ENCODE results near the gene PKLR. TPM values are rescaled to one million over a fixed set of nuclear protein-coding genes. Genes with fewer than 3 reads are reported as not detected.

PKLR gene
- total and polyA plus RNA-seq, 2 of the 8 experiments (the other 6 are each of a cell fraction or from before 2014, with no cell fraction given) = 2.3 to 7.5 TPM

DNA sequence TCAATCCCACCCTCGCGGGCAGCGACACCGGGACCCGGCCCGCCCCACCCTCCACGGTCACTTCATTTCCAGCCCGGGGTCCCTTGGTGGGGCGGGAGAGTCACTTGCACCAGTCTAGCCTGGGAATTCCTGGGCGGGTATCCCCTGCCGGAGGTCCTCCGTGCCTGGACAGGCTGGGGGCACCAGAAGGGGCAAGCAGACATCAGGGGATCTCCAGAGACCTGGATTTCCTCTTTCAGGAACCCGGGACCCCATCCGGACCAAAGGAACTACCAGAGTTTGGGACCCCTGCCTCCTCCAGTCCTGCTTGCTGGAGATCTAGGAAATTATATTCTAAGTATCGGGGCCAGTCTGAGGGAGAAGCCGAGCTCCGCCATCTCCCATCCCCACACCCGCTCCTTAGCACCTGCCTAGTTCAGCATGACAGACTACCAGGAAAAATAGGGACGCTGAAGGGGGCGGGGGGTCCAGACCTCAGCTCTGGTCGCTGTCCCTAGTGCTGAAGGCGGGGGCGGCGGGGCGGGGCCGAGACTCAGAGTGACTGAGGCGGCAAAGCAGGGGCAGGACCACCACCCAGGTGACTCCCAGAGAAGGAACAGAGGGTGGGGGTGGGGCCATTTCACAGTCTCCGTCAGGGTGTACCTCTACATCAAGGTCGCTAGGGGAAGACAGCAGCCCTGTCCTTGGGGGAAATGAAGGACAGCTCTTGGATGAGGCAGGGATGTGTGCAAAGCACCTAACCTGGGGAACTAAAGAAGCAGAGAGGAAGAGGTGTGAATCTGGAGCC is 23.1 kb downstream of the PKLR start (continued):
- no peak for TF ChIP-seq NRF1 (IDR thresholded peaks at IDR 0.05; ENCODE audit: low read depth, low read length)
- TF ChIP-seq RAD21 (IDR thresholded peaks at IDR 0.05 in 1 of 2, conservative IDR thresholded peaks at IDR 0.05 in 1 of 2; ENCODE audit: low read depth in 2 of 2, low read length in 2 of 2) = peak; percentile 68 to 71
- TF ChIP-seq TAF7 (optimal IDR thresholded peaks at IDR 0.05; ENCODE audit: borderline replicate concordance, low read depth, low read length) = no peak
- TF ChIP-seq, protein P1, sequence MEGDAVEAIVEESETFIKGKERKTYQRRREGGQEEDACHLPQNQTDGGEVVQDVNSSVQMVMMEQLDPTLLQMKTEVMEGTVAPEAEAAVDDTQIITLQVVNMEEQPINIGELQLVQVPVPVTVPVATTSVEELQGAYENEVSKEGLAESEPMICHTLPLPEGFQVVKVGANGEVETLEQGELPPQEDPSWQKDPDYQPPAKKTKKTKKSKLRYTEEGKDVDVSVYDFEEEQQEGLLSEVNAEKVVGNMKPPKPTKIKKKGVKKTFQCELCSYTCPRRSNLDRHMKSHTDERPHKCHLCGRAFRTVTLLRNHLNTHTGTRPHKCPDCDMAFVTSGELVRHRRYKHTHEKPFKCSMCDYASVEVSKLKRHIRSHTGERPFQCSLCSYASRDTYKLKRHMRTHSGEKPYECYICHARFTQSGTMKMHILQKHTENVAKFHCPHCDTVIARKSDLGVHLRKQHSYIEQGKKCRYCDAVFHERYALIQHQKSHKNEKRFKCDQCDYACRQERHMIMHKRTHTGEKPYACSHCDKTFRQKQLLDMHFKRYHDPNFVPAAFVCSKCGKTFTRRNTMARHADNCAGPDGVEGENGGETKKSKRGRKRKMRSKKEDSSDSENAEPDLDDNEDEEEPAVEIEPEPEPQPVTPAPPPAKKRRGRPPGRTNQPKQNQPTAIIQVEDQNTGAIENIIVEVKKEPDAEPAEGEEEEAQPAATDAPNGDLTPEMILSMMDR (IDR thresholded peaks at IDR 0.05; ENCODE audit: control extremely low read depth in 1 of 3, insufficient read depth in 1 of 3, low read depth in 1 of 3, low read length in 3 of 3) = peak; percentile 64 to 83 (median 71)
- 0 out of 2 replicates have a peak, but pooled peaks have one; percentile 36 for TF ChIP-seq JUND (IDR thresholded peaks at IDR 0.05; ENCODE audit: low read length)
- TF ChIP-seq TCF12 (IDR thresholded peaks at IDR 0.05; ENCODE audit: low read depth, low read length) = 0 out of 2 replicates have a peak, but pooled peaks have one; percentile 61
- TF ChIP-seq SP2 (IDR thresholded peaks at IDR 0.05; ENCODE audit: low read length) = no peak
- peak in 1 of 2 experiments; percentile 69; a peak in 3 of 4 replicates for TF ChIP-seq HDAC2 (IDR thresholded peaks at IDR 0.05; ENCODE audit: borderline replicate concordance in 1 of 2, low read depth in 2 of 2, low read length in 2 of 2)
- TF ChIP-seq SIN3A (conservative IDR thresholded peaks at IDR 0.05 in 1 of 2, IDR thresholded peaks at IDR 0.05 in 1 of 2; ENCODE audit: low read depth in 1 of 2, low read length in 2 of 2) = peak; percentile 93 to 96
- no peak for TF ChIP-seq TBP (IDR thresholded peaks at IDR 0.05; ENCODE audit: low read depth, low read length)

All from H1 (cell line).